ENCODE results near the gene PREB. TPM values are rescaled to one million over a fixed set of nuclear protein-coding genes. Genes with fewer than 3 reads are reported as not detected.
A peak's percentile ranks its signal among the peaks of the same experiment; 100 is the strongest.

PREB gene
- total and polyA plus RNA-seq, 2 of the 13 experiments (the other 11 are each of a cell fraction or from before 2014, with no cell fraction given), result 112 to 192 TPM

DNA sequence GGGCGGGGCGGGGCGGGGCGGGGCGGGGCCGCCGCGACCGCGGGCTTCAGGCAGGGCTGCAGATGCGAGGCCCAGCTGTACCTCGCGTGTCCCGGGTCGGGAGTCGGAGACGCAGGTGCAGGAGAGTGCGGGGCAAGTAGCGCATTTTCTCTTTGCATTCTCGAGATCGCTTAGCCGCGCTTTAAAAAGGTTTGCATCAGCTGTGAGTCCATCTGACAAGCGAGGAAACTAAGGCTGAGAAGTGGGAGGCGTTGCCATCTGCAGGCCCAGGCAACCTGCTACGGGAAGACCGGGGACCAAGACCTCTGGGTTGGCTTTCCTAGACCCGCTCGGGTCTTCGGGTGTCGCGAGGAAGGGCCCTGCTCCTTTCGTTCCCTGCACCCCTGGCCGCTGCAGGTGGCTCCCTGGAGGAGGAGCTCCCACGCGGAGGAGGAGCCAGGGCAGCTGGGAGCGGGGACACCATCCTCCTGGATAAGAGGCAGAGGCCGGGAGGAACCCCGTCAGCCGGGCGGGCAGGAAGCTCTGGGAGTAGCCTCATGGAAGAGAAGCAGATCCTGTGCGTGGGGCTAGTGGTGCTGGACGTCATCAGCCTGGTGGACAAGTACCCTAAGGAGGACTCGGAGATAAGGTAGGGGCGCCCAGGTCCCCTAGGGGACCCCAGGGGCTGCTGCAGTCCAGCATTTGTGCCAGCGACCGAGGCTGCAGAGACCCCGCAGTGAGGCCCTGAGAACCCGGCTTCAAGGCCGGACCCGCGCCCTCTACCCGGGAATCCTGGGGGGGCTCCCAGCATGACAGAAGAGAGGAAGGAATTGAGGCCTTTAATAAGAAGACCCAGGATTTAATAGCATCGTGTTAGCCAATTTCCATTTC lies 47.5 kb downstream of the PREB start, which contains the start of gene KHK (continued):
- TF ChIP-seq, protein P1, sequence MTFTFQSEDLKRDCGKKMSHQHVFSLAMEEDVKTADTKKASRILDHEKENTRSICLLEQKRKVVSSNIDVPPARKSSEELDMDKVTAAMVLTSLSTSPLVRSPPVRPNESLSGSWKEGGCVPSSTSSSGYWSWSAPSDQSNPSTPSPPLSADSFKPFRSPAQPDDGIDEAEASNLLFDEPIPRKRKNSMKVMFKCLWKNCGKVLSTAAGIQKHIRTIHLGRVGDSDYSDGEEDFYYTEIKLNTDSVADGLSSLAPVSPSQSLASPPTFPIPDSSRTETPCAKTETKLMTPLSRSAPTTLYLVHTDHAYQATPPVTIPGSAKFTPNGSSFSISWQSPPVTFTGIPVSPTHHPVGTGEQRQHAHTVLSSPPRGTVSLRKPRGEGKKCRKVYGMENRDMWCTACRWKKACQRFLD (CRISPR knock-in tag; IDR thresholded peaks at IDR 0.05; ENCODE audit: borderline replicate concordance), result peak; percentile 90; the same call in 1 of the 2 replicates
- TF ChIP-seq NFYB (CRISPR knock-in tag; IDR thresholded peaks at IDR 0.05) (no peak; the same call in 1 of the 2 replicates), HMG20A (CRISPR knock-in tag; IDR thresholded peaks at IDR 0.05; ENCODE audit: borderline replicate concordance) (no peak), ZFP41 (CRISPR knock-in tag; IDR thresholded peaks at IDR 0.05; ENCODE audit: borderline replicate concordance) (no peak), SMC3 (IDR thresholded peaks at IDR 0.05; ENCODE audit: low read length) (no peak), ZNF263 (CRISPR knock-in tag; IDR thresholded peaks at IDR 0.05) (peak; percentile 94), CEBPG (CRISPR knock-in tag; IDR thresholded peaks at IDR 0.05) (no peak), ZNF619 (CRISPR knock-in tag; IDR thresholded peaks at IDR 0.05) (no peak), TCF7 (IDR thresholded peaks at IDR 0.05; ENCODE audit: low read depth) (no peak), SMYD3 (CRISPR knock-in tag; IDR thresholded peaks at IDR 0.05) (no peak), ZNF136 (CRISPR knock-in tag; IDR thresholded peaks at IDR 0.05; ENCODE audit: low read depth) (no peak; the same call in 1 of the 2 replicates), ZSCAN30 (CRISPR knock-in tag; IDR thresholded peaks at IDR 0.05) (no peak), ATAD3A (CRISPR knock-in tag; IDR thresholded peaks at IDR 0.05) (no peak), MTF2 (CRISPR knock-in tag; IDR thresholded peaks at IDR 0.05; ENCODE audit: borderline replicate concordance) (no peak)
- TF ChIP-seq, protein P2, sequence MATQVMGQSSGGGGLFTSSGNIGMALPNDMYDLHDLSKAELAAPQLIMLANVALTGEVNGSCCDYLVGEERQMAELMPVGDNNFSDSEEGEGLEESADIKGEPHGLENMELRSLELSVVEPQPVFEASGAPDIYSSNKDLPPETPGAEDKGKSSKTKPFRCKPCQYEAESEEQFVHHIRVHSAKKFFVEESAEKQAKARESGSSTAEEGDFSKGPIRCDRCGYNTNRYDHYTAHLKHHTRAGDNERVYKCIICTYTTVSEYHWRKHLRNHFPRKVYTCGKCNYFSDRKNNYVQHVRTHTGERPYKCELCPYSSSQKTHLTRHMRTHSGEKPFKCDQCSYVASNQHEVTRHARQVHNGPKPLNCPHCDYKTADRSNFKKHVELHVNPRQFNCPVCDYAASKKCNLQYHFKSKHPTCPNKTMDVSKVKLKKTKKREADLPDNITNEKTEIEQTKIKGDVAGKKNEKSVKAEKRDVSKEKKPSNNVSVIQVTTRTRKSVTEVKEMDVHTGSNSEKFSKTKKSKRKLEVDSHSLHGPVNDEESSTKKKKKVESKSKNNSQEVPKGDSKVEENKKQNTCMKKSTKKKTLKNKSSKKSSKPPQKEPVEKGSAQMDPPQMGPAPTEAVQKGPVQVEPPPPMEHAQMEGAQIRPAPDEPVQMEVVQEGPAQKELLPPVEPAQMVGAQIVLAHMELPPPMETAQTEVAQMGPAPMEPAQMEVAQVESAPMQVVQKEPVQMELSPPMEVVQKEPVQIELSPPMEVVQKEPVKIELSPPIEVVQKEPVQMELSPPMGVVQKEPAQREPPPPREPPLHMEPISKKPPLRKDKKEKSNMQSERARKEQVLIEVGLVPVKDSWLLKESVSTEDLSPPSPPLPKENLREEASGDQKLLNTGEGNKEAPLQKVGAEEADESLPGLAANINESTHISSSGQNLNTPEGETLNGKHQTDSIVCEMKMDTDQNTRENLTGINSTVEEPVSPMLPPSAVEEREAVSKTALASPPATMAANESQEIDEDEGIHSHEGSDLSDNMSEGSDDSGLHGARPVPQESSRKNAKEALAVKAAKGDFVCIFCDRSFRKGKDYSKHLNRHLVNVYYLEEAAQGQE (IDR thresholded peaks at IDR 0.05; ENCODE audit: borderline replicate concordance in 1 of 2, low read depth in 1 of 2, low read length in 2 of 2), result no peak
- TF ChIP-seq, protein P3, sequence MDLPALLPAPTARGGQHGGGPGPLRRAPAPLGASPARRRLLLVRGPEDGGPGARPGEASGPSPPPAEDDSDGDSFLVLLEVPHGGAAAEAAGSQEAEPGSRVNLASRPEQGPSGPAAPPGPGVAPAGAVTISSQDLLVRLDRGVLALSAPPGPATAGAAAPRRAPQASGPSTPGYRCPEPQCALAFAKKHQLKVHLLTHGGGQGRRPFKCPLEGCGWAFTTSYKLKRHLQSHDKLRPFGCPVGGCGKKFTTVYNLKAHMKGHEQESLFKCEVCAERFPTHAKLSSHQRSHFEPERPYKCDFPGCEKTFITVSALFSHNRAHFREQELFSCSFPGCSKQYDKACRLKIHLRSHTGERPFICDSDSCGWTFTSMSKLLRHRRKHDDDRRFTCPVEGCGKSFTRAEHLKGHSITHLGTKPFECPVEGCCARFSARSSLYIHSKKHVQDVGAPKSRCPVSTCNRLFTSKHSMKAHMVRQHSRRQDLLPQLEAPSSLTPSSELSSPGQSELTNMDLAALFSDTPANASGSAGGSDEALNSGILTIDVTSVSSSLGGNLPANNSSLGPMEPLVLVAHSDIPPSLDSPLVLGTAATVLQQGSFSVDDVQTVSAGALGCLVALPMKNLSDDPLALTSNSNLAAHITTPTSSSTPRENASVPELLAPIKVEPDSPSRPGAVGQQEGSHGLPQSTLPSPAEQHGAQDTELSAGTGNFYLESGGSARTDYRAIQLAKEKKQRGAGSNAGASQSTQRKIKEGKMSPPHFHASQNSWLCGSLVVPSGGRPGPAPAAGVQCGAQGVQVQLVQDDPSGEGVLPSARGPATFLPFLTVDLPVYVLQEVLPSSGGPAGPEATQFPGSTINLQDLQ (CRISPR knock-in tag; IDR thresholded peaks at IDR 0.05), result no peak
- TF ChIP-seq, protein P4, sequence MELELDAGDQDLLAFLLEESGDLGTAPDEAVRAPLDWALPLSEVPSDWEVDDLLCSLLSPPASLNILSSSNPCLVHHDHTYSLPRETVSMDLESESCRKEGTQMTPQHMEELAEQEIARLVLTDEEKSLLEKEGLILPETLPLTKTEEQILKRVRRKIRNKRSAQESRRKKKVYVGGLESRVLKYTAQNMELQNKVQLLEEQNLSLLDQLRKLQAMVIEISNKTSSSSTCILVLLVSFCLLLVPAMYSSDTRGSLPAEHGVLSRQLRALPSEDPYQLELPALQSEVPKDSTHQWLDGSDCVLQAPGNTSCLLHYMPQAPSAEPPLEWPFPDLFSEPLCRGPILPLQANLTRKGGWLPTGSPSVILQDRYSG (CRISPR knock-in tag; IDR thresholded peaks at IDR 0.05), result no peak

Data from HepG2 (cell line).